ENCODE results near the gene FLG. TPM values are rescaled to one million over a fixed set of nuclear protein-coding genes. Genes with fewer than 3 reads are reported as not detected.
A peak's percentile ranks its signal among the peaks of the same experiment; 100 is the strongest.
"Not testable (repeated sequence)": the region's sequence is repeated elsewhere in the genome, so short reads cannot be mapped to it uniquely, and the experiment has no call there.

The FLG gene
- not detected for polyA plus RNA-seq

DNA sequence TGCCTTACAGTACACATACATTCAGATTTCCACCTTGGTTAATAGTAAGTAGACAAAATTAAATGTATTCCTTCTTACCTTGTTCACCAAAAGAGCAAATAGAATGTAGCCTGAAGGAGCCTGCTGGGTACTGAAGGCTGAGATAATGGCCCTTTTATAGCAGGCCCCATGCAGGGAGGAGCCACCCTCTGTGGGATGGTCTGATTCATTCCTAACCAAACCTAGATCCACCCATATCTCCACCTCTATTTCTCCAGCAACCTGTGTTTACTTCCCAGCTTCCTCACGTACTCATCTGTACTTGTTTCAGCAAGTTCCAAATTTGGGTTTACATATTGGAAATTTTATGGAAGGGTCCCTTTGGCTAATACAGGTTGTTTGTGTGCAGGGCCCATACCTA, at the start of gene FLG:
FLG (minus strand) TSS at position 129 of the 400 bp plus-strand sequence. CDS start 9,783 bp downstream, outside the sequence.
- H3K9me3 Mint-ChIP-seq = peaks cover 0 to 1% (median 0%) of the 10 kb centered on the region in 3 donors
- no peaks in the 10 kb centered on the region for H3K27me3 Mint-ChIP-seq
- H3K36me3 Mint-ChIP-seq = no peaks in the 10 kb centered on the region
- no peak within 1 kb of the TSS for H3K27ac Mint-ChIP-seq
- H3K4me1 Mint-ChIP-seq = no peaks in the 10 kb centered on the region
- H3K4me3 Mint-ChIP-seq = no peak within 1 kb of the TSS

GRCh38 chr1:152374451-152374850, 49.4 kb upstream of the FLG start:
- Mint-ChIP-seq H3K4me3 (no peak overlapping the region), H3K4me1 (no peaks in the 10 kb centered on the region), H3K9me3 (peaks cover 0 to 2% (median 0%) of the 10 kb centered on the region in 3 donors), H3K36me3 (no peaks in the 10 kb centered on the region), H3K27ac (no peak overlapping the region), H3K27me3 (peaks cover 1% of the 10 kb centered on the region)

DNA sequence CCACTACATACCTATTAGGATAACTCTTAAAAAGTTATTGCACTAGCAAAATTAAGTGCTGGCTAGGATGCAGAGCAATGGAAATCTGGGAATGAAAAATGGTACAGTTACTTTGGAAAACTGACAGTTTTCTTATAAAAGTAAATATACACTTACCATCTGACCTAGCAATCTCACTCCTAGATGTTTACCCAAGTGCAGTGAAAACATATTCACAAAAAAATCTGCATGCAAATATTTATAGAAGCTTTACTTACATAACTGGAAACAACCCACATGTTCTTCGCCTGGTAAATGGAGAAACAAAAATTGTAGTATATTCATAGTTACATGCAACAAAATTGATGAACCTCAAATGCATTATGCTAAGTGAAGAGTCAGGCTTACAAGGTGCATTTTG, 47.6 kb upstream of the FLG start:
- Mint-ChIP-seq H3K4me1 (no peaks in the 10 kb centered on the region), H3K36me3 (no peaks in the 10 kb centered on the region), H3K27ac (no peak overlapping the region), H3K4me3 (no peak overlapping the region), H3K9me3 (peaks cover 3 to 7% (median 6%) of the 10 kb centered on the region in 3 donors), H3K27me3 (peaks cover 5% of the 10 kb centered on the region)

GRCh38 chr1:152367436-152367835, 42.4 kb upstream of the FLG start:
- Mint-ChIP-seq H3K4me3 (no peak overlapping the region), H3K36me3 (no peaks in the 10 kb centered on the region), H3K27ac (no peak overlapping the region), H3K9me3 (peaks cover 3 to 7% (median 6%) of the 10 kb centered on the region in 3 donors), H3K27me3 (peaks cover 5% of the 10 kb centered on the region), H3K4me1 (no peaks in the 10 kb centered on the region)

DNA sequence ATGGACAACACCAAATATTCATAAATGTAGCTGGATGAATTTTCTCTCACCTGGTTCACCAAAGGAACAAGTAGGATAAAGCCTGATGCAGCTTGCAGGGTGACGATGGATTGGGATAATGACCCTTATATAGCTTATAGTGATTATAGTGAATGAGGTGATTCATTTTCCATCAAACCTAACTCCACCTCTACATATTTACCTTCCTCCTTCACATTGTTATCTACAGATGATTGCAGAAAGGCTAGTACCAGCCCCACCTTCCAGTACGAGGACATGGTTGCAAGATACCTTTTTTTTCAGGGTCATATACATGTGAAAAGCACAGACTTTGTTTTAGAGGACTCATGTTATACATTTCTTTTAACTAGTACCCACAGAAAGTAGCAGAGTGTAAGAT, 34.9 kb upstream of the FLG start, which contains the start of gene FLG2:
FLG2 (minus strand) TSS at position 101 of the 400 bp plus-strand sequence. CDS start 1,122 bp downstream, outside the sequence.
- peaks cover 3% of the 10 kb centered on the region for H3K36me3 Mint-ChIP-seq
- H3K27me3 Mint-ChIP-seq = peaks cover 1% of the 10 kb centered on the region
- H3K4me3 Mint-ChIP-seq = no peak within 1 kb of the TSS
- no peak within 1 kb of the TSS for H3K27ac Mint-ChIP-seq
- H3K4me1 Mint-ChIP-seq = no peaks in the 10 kb centered on the region
- peaks cover 0 to 5% (median 3%) of the 10 kb centered on the region in 3 donors for H3K9me3 Mint-ChIP-seq

- H3K36me3 Mint-ChIP-seq = peaks cover under 1% of the 10 kb centered on the region
- H3K4me3 Mint-ChIP-seq = peak overlapping the region in 1 of 4 donors; percentile 25
Observed at GRCh38 chr1:152356736-152357135, 31.7 kb upstream of the FLG start.

GRCh38 chr1:152349611-152350010, 24.6 kb upstream of the FLG start:
- Mint-ChIP-seq H3K4me1 (no peaks in the 10 kb centered on the region), H3K9me3 (no peaks in the 10 kb centered on the region), H3K27ac (no peak overlapping the region), H3K36me3 (no peaks in the 10 kb centered on the region), H3K4me3 (no peak overlapping the region), H3K27me3 (no peaks in the 10 kb centered on the region)

More at GRCh38 chr1:152356736-152357135, 31.7 kb upstream of the FLG start:
- H3K27me3 Mint-ChIP-seq = no peaks in the 10 kb centered on the region
- H3K4me1 Mint-ChIP-seq = no peaks in the 10 kb centered on the region
- no peak overlapping the region for H3K27ac Mint-ChIP-seq
- H3K9me3 Mint-ChIP-seq = peaks cover 0 to 5% (median 3%) of the 10 kb centered on the region in 3 donors

- H3K27ac Mint-ChIP-seq = no peak overlapping the region
- H3K36me3 Mint-ChIP-seq = no peaks in the 10 kb centered on the region
- H3K4me3 Mint-ChIP-seq = no peak overlapping the region
- no peaks in the 10 kb centered on the region for H3K27me3 Mint-ChIP-seq
- H3K4me1 Mint-ChIP-seq = no peaks in the 10 kb centered on the region
- no peaks in the 10 kb centered on the region for H3K9me3 Mint-ChIP-seq
Observed at GRCh38 chr1:152348447-152348846, 23.4 kb upstream of the FLG start.

DNA sequence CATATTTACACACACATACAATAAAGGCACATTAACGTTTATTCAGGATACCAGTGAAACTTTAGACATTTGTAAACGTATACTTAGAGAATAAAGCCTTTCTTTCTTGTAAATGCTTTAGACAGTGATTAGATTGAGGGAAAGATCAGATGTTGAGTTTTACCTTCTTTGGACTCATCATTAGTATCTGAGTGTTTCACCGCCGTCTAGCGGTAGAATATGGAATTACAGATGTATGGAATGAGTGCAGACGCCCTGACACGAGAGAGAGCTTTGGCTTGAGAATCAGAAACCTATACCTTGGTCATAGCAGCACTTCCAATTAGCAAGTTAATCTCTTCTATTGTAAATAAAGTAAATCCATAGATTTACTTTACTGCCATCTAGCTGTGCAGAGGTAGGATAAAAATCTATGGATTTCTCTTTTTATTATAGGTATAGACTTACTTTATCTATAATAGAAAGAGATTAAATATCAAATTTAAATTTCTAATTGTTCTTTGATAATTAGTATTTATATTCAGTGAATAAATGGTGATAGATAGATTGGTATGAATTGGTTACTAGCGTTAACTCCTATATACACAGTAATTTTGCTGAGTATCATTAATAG, 22.2 kb upstream of the FLG start:
- Mint-ChIP-seq H3K4me1 (no peaks in the 10 kb centered on the region), H3K9me3 (no peaks in the 10 kb centered on the region), H3K36me3 (no peaks in the 10 kb centered on the region), H3K27me3 (no peaks in the 10 kb centered on the region), H3K4me3 (no peak overlapping the region), H3K27ac (no peak overlapping the region)

GRCh38 chr1:152344438-152344837, 19.4 kb upstream of the FLG start:
- Mint-ChIP-seq H3K4me1 (no peaks in the 10 kb centered on the region), H3K9me3 (no peaks in the 10 kb centered on the region), H3K36me3 (no peaks in the 10 kb centered on the region), H3K27ac (no peak overlapping the region), H3K27me3 (no peaks in the 10 kb centered on the region), H3K4me3 (no peak overlapping the region)

GRCh38 chr1:152343006-152343405, 18.0 kb upstream of the FLG start:
- Mint-ChIP-seq H3K4me3 (no peak overlapping the region), H3K36me3 (no peaks in the 10 kb centered on the region), H3K27ac (peak overlapping the region in 1 of 3 donors; percentile 4), H3K27me3 (no peaks in the 10 kb centered on the region), H3K9me3 (no peaks in the 10 kb centered on the region), H3K4me1 (no peaks in the 10 kb centered on the region)

DNA sequence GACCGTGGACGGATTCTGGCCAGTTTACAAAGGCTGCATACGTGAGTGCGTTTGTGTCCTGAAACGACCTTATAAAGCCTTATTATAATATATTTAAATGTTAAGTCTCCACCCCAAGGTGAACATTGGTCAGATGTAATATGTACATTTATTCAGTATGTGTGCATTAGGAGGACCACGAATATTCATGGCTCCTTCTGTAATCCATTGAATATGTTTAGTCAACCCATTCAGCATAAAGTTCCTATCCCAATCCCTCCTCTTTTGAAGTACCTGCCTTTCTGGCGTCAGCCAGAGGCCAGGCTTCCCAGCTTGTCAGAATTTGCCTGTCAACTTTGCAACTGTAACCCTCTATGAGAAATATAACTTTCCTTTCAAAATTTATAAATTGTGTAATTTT, 10.4 kb upstream of the FLG start:
- H3K4me3 Mint-ChIP-seq = no peak overlapping the region
- no peaks in the 10 kb centered on the region for H3K36me3 Mint-ChIP-seq
- H3K9me3 Mint-ChIP-seq = no peaks in the 10 kb centered on the region
- H3K27ac Mint-ChIP-seq = no peak overlapping the region
- no peaks in the 10 kb centered on the region for H3K27me3 Mint-ChIP-seq
- H3K4me1 Mint-ChIP-seq = no peaks in the 10 kb centered on the region

DNA sequence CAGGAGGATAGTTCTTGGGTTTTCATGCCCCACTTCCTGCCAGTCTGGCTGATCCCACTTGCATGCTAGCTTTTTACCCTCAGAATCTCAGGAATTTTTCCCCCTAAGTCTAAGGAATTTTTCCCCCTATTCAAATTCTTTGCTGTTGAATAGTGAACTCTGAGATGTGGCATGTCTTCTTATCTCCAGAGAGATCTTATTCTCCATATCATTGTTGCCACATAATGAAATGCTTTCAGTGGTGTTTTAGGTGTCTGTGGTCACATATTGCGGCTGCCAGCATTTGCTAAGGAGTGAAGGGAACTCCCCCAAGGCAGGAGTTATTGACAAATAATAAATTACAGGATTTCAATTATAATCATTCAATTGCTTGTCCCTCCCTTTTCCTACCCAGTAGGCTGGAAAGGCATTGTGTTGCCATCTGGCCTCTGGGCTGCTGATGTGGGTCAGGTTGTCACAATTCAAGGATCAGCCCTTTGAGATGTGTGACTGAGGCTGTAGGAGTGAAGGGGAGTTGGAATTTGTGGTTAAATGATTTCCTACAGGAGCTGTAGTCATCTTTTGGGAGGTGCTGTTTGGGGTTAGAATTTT, 3.9 kb upstream of the FLG start:
- H3K36me3 Mint-ChIP-seq = no peaks in the 10 kb centered on the region
- no peaks in the 10 kb centered on the region for H3K4me1 Mint-ChIP-seq
- H3K27me3 Mint-ChIP-seq = no peaks in the 10 kb centered on the region
- no peak overlapping the region for H3K27ac Mint-ChIP-seq
- H3K4me3 Mint-ChIP-seq = no peak overlapping the region
- H3K9me3 Mint-ChIP-seq = no peaks in the 10 kb centered on the region

DNA sequence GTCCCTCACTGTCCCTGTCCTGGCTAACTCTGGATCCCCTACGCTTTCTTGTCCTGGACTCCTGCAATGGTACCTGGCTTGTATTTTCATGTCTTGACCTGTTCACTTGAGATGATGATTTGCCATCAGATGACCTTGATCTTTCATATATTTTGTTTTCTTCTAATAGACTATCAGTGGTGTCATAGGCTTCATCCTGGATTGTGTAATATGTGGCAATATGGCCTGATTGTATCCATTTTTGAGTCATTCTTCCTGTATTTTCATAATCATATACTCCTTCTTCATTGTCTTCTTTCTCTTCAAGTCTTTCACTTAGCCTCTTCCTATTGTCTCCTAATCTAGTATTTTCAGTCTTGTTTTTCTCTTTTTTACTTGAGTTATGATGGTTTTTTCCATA, 11.1 kb downstream of the FLG start:
- peaks cover 2% of the 10 kb centered on the region for H3K36me3 Mint-ChIP-seq
- H3K4me3 Mint-ChIP-seq = no peak overlapping the region
- H3K4me1 Mint-ChIP-seq = no peaks in the 10 kb centered on the region
- H3K27ac Mint-ChIP-seq = peak overlapping the region in 1 of 3 donors; percentile 11
- H3K9me3 Mint-ChIP-seq = peaks cover 0 to 6% (median 0%) of the 10 kb centered on the region in 3 donors
- peaks cover 9% of the 10 kb centered on the region for H3K27me3 Mint-ChIP-seq

DNA sequence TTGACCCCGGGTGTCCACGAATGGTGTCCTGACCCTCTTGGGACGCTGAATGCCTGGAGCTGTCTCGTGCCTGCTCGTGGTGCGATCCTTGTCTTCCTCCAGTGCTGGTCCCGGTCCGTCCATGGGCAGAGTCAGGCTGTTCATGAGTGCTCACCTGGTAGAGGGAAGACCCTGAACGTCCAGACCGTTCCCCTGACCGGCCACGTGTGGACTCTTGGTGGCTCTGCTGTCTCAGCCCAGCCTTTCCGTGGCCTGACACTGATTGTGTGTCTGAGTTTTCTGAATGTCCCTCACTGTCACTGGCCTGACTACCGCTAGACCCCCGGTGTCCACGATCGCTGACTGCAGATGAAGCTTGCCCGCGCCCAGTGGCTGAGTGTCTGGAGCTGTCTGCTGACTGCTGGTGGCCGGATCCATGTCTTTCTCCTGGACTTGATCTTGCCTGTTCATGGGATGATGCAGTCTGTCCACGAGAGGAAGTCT, 11.7 kb downstream of the FLG start:
- Mint-ChIP-seq H3K4me3 (no peak overlapping the region), H3K36me3 (peaks cover 2% of the 10 kb centered on the region), H3K27ac (no peak overlapping the region), H3K27me3 (peaks cover 10% of the 10 kb centered on the region), H3K4me1 (no peaks in the 10 kb centered on the region), H3K9me3 (peaks cover 0 to 6% (median 1%) of the 10 kb centered on the region in 3 donors)

- not testable (repeated sequence) for H3K27ac Mint-ChIP-seq
Observed at GRCh38 chr1:152312169-152312568, 12.9 kb downstream of the FLG start.

More at GRCh38 chr1:152312169-152312568, 12.9 kb downstream of the FLG start:
- H3K27me3 Mint-ChIP-seq = peaks cover 11% of the 10 kb centered on the region
- H3K9me3 Mint-ChIP-seq, H3K4me3 Mint-ChIP-seq, H3K4me1 Mint-ChIP-seq, H3K36me3 Mint-ChIP-seq: not testable (repeated sequence)

Measured in IgD-negative memory B cell (primary cell).